Neuronal stem cell (in vitro differentiated cells): Measurements from ENCODE around the gene GFPT2.

Source experiments
- DNase-seq: peaks from one replicate; pipeline ENCODE4 v3.0.0-alpha.2; 2013; ENCODE audit warnings: low spot score
- H2AFZ ChIP-seq: one replicate; pipeline ENCODE4 v1.6.1; 2013; ENCODE audit warnings: mild to moderate bottlenecking, low read length, inconsistent platforms
- H2AK5ac ChIP-seq: 2 replicates; pipeline ENCODE4 v1.6.1; 2013; ENCODE audit warnings: low read depth, mild to moderate bottlenecking, inconsistent platforms, low read length, moderate library complexity, mixed read lengths
- H2BK120ac ChIP-seq: 2 replicates; pipeline ENCODE4 v1.6.1; 2013; ENCODE audit warnings: low read depth, mild to moderate bottlenecking, inconsistent platforms, low read length, moderate library complexity, mixed read lengths
- H2BK12ac ChIP-seq: one replicate; pipeline ENCODE4 v1.6.1; 2013; ENCODE audit warnings: low read length, inconsistent platforms
- H2BK15ac ChIP-seq: 2 replicates; pipeline ENCODE4 v1.6.1; 2013; ENCODE audit warnings: mild to moderate bottlenecking, low read length, inconsistent platforms, mixed read lengths
- H2BK5ac ChIP-seq: one replicate; pipeline ENCODE4 v1.6.1; 2013; ENCODE audit warnings: inconsistent platforms, mild to moderate bottlenecking, low read length, moderate library complexity
- H3K14ac ChIP-seq: one replicate; pipeline ENCODE4 v1.6.1; 2013; ENCODE audit warnings: low read length, inconsistent platforms
- H3K18ac ChIP-seq: 2 replicates; pipeline ENCODE4 v1.6.1; 2013; ENCODE audit warnings: low read length, inconsistent platforms
- H3K23ac ChIP-seq: 2 replicates; pipeline ENCODE4 v1.6.1; 2013; ENCODE audit warnings: low read depth, mild to moderate bottlenecking, mixed read lengths, low read length, inconsistent platforms; ENCODE audit not compliant: poor library complexity
- H3K27ac ChIP-seq: replicated peaks from 3 replicates; pipeline ENCODE4 v1.5.1; 2013; ENCODE audit warnings: low read length, inconsistent platforms
- H3K27me3 ChIP-seq, 3 experiments: 2 replicates each; pipeline ENCODE4 v1.6.1; 2013; ENCODE audit warnings: low read length in 3 of 3, mild to moderate bottlenecking in 2 of 3, inconsistent platforms in 1 of 3, low read depth in 1 of 3, mixed read lengths in 1 of 3, moderate library complexity in 1 of 3; ENCODE audit not compliant: control insufficient read depth in 3 of 3, insufficient read depth in 3 of 3
- H3K36me3 ChIP-seq, 2 donors: replicated peaks in 1 of 2; 2 replicates each; pipeline ENCODE4 v1.6.1; 2013; ENCODE audit warnings: low read length in 2 of 2; ENCODE audit not compliant: control insufficient read depth in 2 of 2, insufficient read depth in 2 of 2
- H3K4ac ChIP-seq: 2 replicates; pipeline ENCODE4 v1.6.1; 2013; ENCODE audit warnings: inconsistent platforms, mild to moderate bottlenecking, low read length, moderate library complexity
- H3K4me1 ChIP-seq, 2 donors: 1 replicate in 1 of 2; 2 replicates in 1 of 2; pipeline ENCODE4 v1.6.1; 2013; ENCODE audit warnings: low read length in 2 of 2, low read depth in 1 of 2; ENCODE audit not compliant: control insufficient read depth in 2 of 2, insufficient read depth in 1 of 2
- H3K4me2 ChIP-seq: one replicate; pipeline ENCODE4 v1.6.1; 2013; ENCODE audit warnings: mild to moderate bottlenecking, low read length, inconsistent platforms; ENCODE audit not compliant: insufficient read depth, poor library complexity, severe bottlenecking
- H3K4me3 ChIP-seq, 2 donors: 2 replicates each; pipeline ENCODE4 v1.5.1; 2013; ENCODE audit warnings: low read length in 2 of 2, mild to moderate bottlenecking in 2 of 2, inconsistent platforms in 1 of 2, moderate library complexity in 1 of 2
- H3K79me1 ChIP-seq: one replicate; pipeline ENCODE4 v1.6.1; 2013; ENCODE audit warnings: low read depth, mild to moderate bottlenecking, inconsistent platforms, low read length, moderate library complexity
- H3K9ac ChIP-seq: one replicate; pipeline ENCODE4 v1.6.1; 2013; ENCODE audit warnings: mild to moderate bottlenecking, low read depth, low read length, inconsistent platforms; ENCODE audit not compliant: poor library complexity
- H3K9me3 ChIP-seq, 2 donors: replicated peaks in 1 of 2; 2 replicates each; pipeline versions ENCODE3 to v1.6.1; 2013; ENCODE audit warnings: low read length in 2 of 2, mild to moderate bottlenecking in 2 of 2, inconsistent platforms in 1 of 2, low read depth in 1 of 2, mixed read lengths in 1 of 2, moderate library complexity in 1 of 2; ENCODE audit not compliant: control insufficient read depth in 2 of 2, insufficient read depth in 1 of 2
- H4K8ac ChIP-seq: one replicate; pipeline ENCODE4 v1.6.1; 2013; ENCODE audit warnings: low read depth, mild to moderate bottlenecking, inconsistent platforms, low read length, moderate library complexity
- H4K91ac ChIP-seq: one replicate; pipeline ENCODE4 v1.6.1; 2013; ENCODE audit warnings: low read length, low read depth, mild to moderate bottlenecking, inconsistent platforms; ENCODE audit not compliant: poor library complexity
- WGBS, 2 donors: extraction: QIAGEN DNeasy Blood & Tissue Kit; methylation state at CpG; one replicate each; pipeline ENCODE4 v1.1.7; 2013; ENCODE audit warnings: missing lambda C conversion rate in 2 of 2, mixed read lengths in 1 of 2; ENCODE audit not compliant: insufficient read length in 2 of 2, insufficient replicate concordance in 1 of 2; ENCODE audit errors: extremely low coverage in 2 of 2; 5-methylcytosine and 5-hydroxymethylcytosine counted together

The GFPT2 gene

DNA sequence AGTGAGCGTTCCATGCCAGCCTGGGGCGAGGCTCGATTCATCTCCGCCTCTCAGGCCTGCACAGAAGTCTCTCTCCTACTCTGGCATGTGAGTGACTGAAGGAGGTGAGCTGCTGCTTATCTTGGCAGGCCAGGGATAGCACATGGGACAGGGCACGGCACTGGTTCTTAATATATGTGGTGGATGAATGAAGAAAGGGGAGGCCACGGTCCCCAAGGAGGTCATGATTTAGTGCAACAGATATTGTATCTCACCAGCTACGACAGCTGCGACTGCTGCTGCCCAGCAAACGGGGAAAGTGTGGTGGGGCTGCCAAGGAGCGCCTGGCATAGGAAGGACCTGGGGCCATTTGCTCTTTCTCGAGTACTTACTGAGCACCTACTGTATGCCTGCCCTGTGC lies 41.9 kb downstream of the GFPT2 start:
- H3K27me3 ChIP-seq, result no peaks in the 10 kb centered on the region
- H3K23ac ChIP-seq, result no peak overlapping the region
- no peak overlapping the region for H2AFZ ChIP-seq
- no peak overlapping the region for H3K4ac ChIP-seq
- H3K4me3 ChIP-seq, result no peak overlapping the region
- H3K36me3 ChIP-seq, result peaks cover 11 to 26% of the 10 kb centered on the region in 2 donors
- H3K4me1 ChIP-seq, result no peaks in the 10 kb centered on the region
- WGBS, 2 donors, result no CpG with 5 or more reads among the region's 11 CpGs
- no peak overlapping the region for H2AK5ac ChIP-seq
- no peak overlapping the region for H3K18ac ChIP-seq
- no peak overlapping the region for H3K14ac ChIP-seq
- H3K79me1 ChIP-seq, result no peaks in the 10 kb centered on the region
- no peak for DNase-seq
- no peak overlapping the region for H4K8ac ChIP-seq
- no peak overlapping the region for H2BK12ac ChIP-seq
- no peak overlapping the region for H4K91ac ChIP-seq
- no peak overlapping the region for H2BK5ac ChIP-seq
- H3K9ac ChIP-seq, result no peak overlapping the region
- H2BK120ac ChIP-seq, result no peak overlapping the region
- no peak overlapping the region for H3K4me2 ChIP-seq
- no peak overlapping the region for H2BK15ac ChIP-seq
- H3K27ac ChIP-seq, result no peak overlapping the region
- no peaks in the 10 kb centered on the region for H3K9me3 ChIP-seq

DNA sequence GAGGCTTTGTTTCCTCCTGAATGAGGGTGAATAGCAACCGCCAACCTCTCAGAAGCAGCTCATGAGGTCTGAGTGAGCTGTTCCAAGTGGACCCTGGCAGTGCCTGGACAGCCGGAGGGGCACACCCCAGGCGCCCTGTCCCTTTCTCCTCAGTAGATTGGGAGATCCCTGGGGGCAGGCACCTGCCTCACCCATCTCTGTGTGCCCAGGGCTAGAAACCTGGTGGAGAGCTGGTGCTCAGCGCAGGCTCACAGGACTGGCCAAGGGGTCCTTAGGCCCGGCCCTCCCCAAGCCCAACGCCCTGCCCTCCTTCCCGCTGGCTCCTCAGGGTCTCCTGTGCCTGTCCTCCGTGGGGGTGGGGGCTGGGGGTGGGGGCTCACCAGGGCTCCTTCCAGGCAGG lies 46.3 kb downstream of the GFPT2 start:
- Histone ChIP-seq H4K91ac (no peak overlapping the region), H2AFZ (no peak overlapping the region), H2BK120ac (no peak overlapping the region), H3K18ac (no peak overlapping the region), H3K4me2 (no peak overlapping the region), H2BK15ac (no peak overlapping the region), H2BK5ac (no peak overlapping the region), H4K8ac (no peak overlapping the region), H3K14ac (no peak overlapping the region), H3K79me1 (no peaks in the 10 kb centered on the region), H3K36me3 (peaks cover 27 to 50% of the 10 kb centered on the region in 2 donors), H3K27me3 (no peaks in the 10 kb centered on the region), H3K23ac (no peak overlapping the region), H2AK5ac (no peak overlapping the region), H2BK12ac (no peak overlapping the region), H3K4ac (no peak overlapping the region), H3K4me3 (no peak overlapping the region), H3K27ac (no peak overlapping the region), H3K4me1 (no peaks in the 10 kb centered on the region), H3K9me3 (no peaks in the 10 kb centered on the region), H3K9ac (no peak overlapping the region)
- no peak for DNase-seq
- no CpG with 5 or more reads among the region's 8 CpGs for WGBS, 2 donors

DNA sequence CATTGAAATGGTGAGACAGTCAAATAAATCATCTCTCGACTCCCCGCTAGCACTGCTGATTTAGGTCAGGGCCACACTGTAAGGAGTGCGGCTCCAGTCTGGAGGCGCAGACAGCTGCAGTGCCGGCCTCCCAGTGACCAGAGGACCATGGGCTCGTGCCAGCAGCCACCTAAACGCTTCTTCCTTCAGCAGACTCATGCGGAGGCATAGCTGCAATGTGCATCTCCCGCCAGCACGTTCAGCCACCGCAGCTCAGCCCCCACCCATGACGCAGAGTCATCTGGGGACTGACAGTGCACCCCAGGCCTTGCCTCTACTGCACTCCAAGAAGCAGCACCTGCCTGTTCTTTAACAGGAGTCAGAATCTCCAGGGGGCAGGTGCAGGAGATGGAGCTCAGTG lies 47.7 kb downstream of the GFPT2 start:
- Histone ChIP-seq H3K4me3 (no peak overlapping the region), H4K8ac (no peak overlapping the region), H2BK12ac (no peak overlapping the region), H3K4me2 (no peak overlapping the region), H3K36me3 (peaks cover 27 to 53% of the 10 kb centered on the region in 2 donors), H4K91ac (no peak overlapping the region), H2BK15ac (no peak overlapping the region), H2BK120ac (no peak overlapping the region), H3K9ac (no peak overlapping the region), H3K27me3 (no peaks in the 10 kb centered on the region), H3K18ac (no peak overlapping the region), H2AK5ac (no peak overlapping the region), H3K4me1 (no peaks in the 10 kb centered on the region), H2AFZ (no peak overlapping the region), H2BK5ac (no peak overlapping the region), H3K79me1 (no peaks in the 10 kb centered on the region), H3K9me3 (no peaks in the 10 kb centered on the region), H3K4ac (no peak overlapping the region), H3K27ac (no peak overlapping the region), H3K14ac (no peak overlapping the region), H3K23ac (no peak overlapping the region)
- no peak for DNase-seq
- WGBS, 2 donors, result no CpG with 5 or more reads among the region's 12 CpGs

DNA sequence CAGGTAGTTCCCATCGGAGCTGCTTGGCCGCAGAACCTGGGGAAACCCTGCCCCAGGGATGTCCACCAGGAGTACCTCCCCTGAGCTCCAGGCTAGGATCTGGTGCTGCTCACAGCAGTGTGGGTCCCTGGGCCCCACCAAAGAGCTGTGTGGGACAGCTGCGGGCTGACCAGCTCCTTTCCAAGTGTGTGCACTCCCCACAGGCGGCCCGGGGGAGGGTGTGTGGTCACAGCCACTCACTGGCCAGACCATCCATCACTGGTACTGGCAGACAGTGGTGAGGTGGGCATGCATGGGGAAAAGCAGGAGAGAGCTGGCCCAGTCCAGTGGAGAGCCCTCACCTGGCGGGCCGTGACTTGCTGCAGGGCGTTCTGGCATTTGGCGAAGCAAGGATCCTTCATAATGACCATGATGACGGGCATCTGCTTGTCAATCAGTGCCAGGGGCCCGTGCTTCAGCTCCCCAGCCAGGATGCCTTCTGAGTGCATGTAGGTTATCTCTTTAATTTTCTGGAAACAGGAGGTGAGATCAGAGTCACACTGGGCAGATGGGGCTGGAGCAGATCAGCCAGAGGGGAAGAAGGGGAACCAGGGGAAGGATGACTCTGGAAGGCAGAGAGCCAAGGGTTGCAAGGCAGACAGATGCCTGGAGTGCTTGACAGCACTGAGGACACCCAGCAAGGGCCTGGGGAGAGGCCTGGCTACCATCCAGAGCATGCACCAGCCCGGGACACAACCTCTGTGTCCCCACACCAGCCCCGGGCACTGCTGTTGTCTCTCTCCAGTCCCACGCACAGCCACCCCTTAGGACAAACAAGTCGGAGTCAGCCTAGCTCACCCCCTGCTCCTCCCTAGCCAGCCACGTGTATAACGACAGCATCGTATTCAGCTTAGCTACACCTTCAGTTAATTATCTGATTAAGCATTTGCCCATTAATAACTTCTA lies 48.4 kb downstream of the GFPT2 start:
- Histone ChIP-seq H3K4ac (no peak overlapping the region), H3K9ac (no peak overlapping the region), H3K23ac (no peak overlapping the region), H2BK120ac (no peak overlapping the region), H2BK5ac (no peak overlapping the region), H3K9me3 (peaks cover 0 to 2% of the 10 kb centered on the region in 2 donors), H2AK5ac (no peak overlapping the region), H4K8ac (no peak overlapping the region), H3K27ac (no peak overlapping the region), H3K4me3 (no peak overlapping the region), H3K4me2 (no peak overlapping the region), H3K27me3 (no peaks in the 10 kb centered on the region), H2AFZ (no peak overlapping the region), H3K14ac (no peak overlapping the region), H3K36me3 (peaks cover 27 to 53% of the 10 kb centered on the region in 2 donors), H3K18ac (no peak overlapping the region), H3K4me1 (no peaks in the 10 kb centered on the region), H3K79me1 (no peaks in the 10 kb centered on the region), H2BK12ac (no peak overlapping the region), H2BK15ac (no peak overlapping the region), H4K91ac (no peak overlapping the region)
- no peak for DNase-seq
- no CpG with 5 or more reads among the region's 18 CpGs for WGBS, 2 donors
